Activated CD8-positive, alpha-beta T cell treated with anti-CD3 and anti-CD28 coated beads, Interleukin-2, amount 10 ng/mL, durations not matched to agents 7 days and 5 days (primary cell): Measurements from ENCODE around the gene MCM8. TPM values are rescaled to one million over a fixed set of nuclear protein-coding genes. Genes with fewer than 3 reads are reported as not detected.

Source experiments
- ATAC-seq: fragments of 150-1000 bp; cut with Tn5 transposase; one replicate; pipeline ENCODE4 v1.10.0; 2021; ENCODE audit warnings: moderate library complexity
- CTCF ChIA-PET: fragments of 350-600 bp; sonication (Branson Sonifier 250); formaldehyde crosslinking; loops from one replicate; lab custom pipeline; 2021; ENCODE audit warnings: antibody characterized with exemption; lab: Charles Lee
- POLR2A ChIA-PET: fragments of 350-600 bp; sonication (Branson Sonifier 250); formaldehyde crosslinking; loops from one replicate; lab custom pipeline; 2021; ENCODE audit warnings: antibody characterized with exemption; lab: Charles Lee
- DNase-seq: peaks from one replicate; pipeline ENCODE4 v3.0.0-alpha.2; 2020
- H3K27ac Mint-ChIP-seq: one replicate; pipeline ENCODE4 v1.8.0; 2021; ENCODE audit warnings: mild to moderate bottlenecking, mixed read lengths
- H3K27me3 Mint-ChIP-seq: one replicate; pipeline ENCODE4 v1.8.0; 2021; ENCODE audit warnings: low read depth, mixed read lengths
- H3K36me3 Mint-ChIP-seq: one replicate; pipeline ENCODE4 v1.8.0; 2021; ENCODE audit warnings: low read depth, mixed read lengths
- H3K4me1 Mint-ChIP-seq: one replicate; pipeline ENCODE4 v1.8.0; 2021; ENCODE audit warnings: low read depth, mixed read lengths
- H3K4me3 Mint-ChIP-seq: one replicate; pipeline ENCODE4 v1.8.0; 2021; ENCODE audit warnings: mild to moderate bottlenecking, mixed read lengths
- H3K9me3 Mint-ChIP-seq: one replicate; pipeline ENCODE4 v1.8.0; 2022; ENCODE audit warnings: mixed read lengths; ENCODE audit not compliant: insufficient read depth
- total RNA-seq, 2 experiments: library from RNA; stranded (reverse); gene quantifications; one replicate each; pipeline ENCODE4 v1.2.3, GENCODE V29; 2021

MCM8 gene
- total RNA-seq = 10 to 100 TPM; 38.8 to 38.9 TPM

DNA sequence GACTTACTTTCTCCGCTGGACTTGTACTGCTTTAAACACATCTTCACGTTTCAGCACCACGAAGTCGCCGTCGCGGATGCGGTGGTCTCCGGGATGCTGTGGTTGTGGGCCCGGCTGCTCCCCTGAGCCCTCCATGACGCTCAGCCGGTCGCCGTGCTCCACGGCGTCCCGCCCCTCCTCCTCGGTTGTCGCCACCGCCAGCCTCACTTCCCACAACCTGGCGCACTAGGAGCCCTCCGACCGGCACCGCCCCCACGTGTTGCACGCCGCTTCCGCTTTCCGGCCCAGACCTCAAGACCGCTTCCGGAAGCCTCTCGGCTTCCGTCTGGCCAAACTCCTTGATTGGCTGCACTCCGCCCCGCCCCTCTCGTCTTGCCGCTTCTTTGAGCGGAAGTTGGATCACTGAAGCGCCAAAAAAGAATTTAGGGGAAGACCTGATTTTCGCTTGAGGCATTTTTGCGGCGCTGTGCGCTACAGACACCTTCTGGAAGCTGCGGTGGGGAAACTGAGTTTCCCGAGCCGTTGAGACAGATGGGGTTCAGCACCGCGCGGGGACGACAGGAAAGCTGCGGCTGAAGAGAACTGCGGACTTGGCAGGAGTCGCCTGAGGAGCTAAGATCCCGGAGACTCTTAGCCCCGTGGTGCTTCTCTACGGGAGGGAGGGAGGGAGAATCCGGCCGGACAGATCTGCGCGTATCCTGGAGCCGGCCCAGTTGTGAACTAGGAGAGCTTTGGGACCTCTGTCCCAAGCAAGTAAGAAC is at the start of gene MCM8, which contains the start of gene TRMT6:
Gene MCM8, plus strand, starts transcription at position 382 of the 761 bp plus-strand sequence. CDS start 1,364 bp downstream, outside the sequence.
Gene TRMT6, minus strand, starts transcription at position 263 of the 761 bp plus-strand sequence. Its CDS starts 128 bp downstream, at position 135.
- Mint-ChIP-seq H3K27me3 (peaks cover 2% of the 10 kb centered on the region), H3K36me3 (peaks cover 53% of the 10 kb centered on the region), H3K4me1 (peaks cover 63% of the 10 kb centered on the region), H3K4me3 (peak within 1 kb of the TSS; percentile 93), H3K9me3 (no peaks in the 10 kb centered on the region), H3K27ac (peak within 1 kb of the TSS; percentile 96)
- peak; percentile 93 for ATAC-seq
- DNase-seq = peak; percentile 97
- ChIA-PET CTCF (interaction anchor here (0.8 kb wide), 1 partner anchor 46 kb away, joined by 4 read pairs; no protein-coding TSS in a partner anchor), POLR2A (interaction anchor here (0.7 to 1.1 kb wide), 7 partner anchors 10 to 110 kb away, joined by 3 to 4 read pairs (median 3); no protein-coding TSS in a partner anchor)

DNA sequence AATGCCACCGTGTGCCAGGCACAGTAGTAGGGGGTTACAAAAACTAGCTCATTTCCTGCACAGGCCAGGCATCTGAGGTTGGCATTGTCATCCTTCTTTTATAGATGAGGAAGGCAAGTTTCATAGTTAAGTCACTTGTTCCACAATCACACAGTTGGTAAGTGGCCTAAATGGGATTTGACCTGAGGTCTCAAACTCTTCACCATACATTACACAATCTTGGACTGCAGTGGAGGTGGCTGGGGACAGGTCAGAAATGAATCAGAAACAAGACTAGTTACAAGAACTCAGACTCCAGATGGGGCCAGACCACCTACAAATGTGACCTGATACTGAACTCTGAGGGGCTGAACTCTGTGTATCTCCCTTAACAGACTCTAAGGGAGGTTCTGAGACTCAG is 49.5 kb upstream of the MCM8 start:
- ATAC-seq = no peak
- Mint-ChIP-seq H3K36me3 (no peaks in the 10 kb centered on the region), H3K4me3 (no peak overlapping the region), H3K27me3 (peaks cover 33% of the 10 kb centered on the region), H3K4me1 (no peaks in the 10 kb centered on the region), H3K9me3 (no peaks in the 10 kb centered on the region), H3K27ac (no peak overlapping the region)
- CTCF ChIA-PET = no interaction called here
- POLR2A ChIA-PET = no interaction called here
- DNase-seq = no peak

DNA sequence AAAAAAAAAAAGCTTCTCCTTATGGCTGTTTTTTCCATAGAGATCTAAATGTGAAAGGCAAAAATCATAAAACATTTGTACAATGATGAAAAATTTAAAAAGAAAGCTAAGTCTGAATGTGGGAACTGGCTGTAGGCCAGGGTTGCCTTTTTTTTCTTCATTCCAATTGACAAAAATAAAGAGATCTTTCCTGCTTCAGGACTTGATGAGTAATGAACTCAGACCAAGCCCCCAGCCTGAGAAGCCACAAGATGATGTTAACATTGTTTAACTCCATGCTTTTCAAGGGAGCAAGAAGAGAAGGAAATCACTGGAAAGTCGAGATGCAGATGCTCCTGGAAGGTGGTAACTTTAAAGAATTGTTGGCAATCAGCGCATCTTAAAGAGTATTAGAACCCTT is 41.5 kb upstream of the MCM8 start:
- no peak for DNase-seq
- Mint-ChIP-seq H3K9me3 (no peaks in the 10 kb centered on the region), H3K4me1 (peaks cover 5% of the 10 kb centered on the region), H3K27ac (no peak overlapping the region), H3K36me3 (no peaks in the 10 kb centered on the region), H3K27me3 (peaks cover 52% of the 10 kb centered on the region), H3K4me3 (no peak overlapping the region)
- no peak for ATAC-seq
- ChIA-PET POLR2A (no interaction called here), CTCF (no interaction called here)

DNA sequence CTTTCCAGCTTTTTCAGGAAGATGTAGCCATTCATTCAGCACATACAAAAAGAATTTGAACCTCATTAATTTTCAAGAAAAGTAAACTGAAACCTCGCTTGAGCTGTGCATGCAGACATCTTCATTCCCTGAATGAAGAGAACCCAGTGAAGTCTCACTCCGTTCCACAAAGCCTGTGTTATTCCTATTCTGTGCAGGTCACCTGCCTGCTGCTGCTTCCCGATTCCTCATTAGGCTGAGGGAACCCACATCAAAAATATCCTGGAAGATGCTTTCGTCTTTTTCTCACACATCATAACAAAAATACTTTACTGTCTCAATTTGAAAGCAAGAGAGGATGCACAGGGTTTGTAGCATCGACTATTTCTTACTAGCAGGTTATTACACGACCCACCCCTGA is 40.3 kb upstream of the MCM8 start:
- H3K27ac Mint-ChIP-seq = no peak overlapping the region
- peaks cover 5% of the 10 kb centered on the region for H3K4me1 Mint-ChIP-seq
- H3K27me3 Mint-ChIP-seq = peaks cover 57% of the 10 kb centered on the region
- no peak overlapping the region for H3K4me3 Mint-ChIP-seq
- H3K9me3 Mint-ChIP-seq = no peaks in the 10 kb centered on the region
- DNase-seq (no peak), ATAC-seq (no peak)
- no peaks in the 10 kb centered on the region for H3K36me3 Mint-ChIP-seq
- POLR2A ChIA-PET = no interaction called here
- CTCF ChIA-PET = no interaction called here

DNA sequence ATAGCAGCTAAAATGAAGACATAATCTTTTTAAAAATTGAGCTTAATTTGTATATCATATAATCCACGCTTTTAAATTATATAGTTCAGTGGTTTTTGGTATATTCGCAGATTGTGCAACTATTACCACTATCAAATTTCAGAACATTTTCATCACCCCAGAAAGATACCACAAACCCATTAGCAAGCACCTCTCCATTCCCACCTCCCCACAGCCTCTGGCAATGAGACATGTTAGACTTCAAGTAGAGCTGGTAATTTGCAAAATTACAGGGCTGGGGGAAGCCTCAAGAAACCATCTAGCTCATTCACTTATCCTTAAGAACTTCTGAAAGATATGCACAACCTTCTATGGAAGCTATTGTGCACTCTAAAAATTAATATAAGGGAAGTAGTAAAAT is 37.3 kb upstream of the MCM8 start:
- Mint-ChIP-seq H3K9me3 (no peaks in the 10 kb centered on the region), H3K36me3 (no peaks in the 10 kb centered on the region), H3K4me1 (peaks cover 5% of the 10 kb centered on the region), H3K4me3 (no peak overlapping the region), H3K27me3 (peaks cover 47% of the 10 kb centered on the region), H3K27ac (no peak overlapping the region)
- CTCF ChIA-PET = interaction anchor here (0.7 to 1.1 kb wide), 4 partner anchors 11 to 384 kb away, joined by 3 read pairs; no protein-coding TSS in a partner anchor
- no peak for DNase-seq
- ATAC-seq = no peak
- POLR2A ChIA-PET = no interaction called here

DNA sequence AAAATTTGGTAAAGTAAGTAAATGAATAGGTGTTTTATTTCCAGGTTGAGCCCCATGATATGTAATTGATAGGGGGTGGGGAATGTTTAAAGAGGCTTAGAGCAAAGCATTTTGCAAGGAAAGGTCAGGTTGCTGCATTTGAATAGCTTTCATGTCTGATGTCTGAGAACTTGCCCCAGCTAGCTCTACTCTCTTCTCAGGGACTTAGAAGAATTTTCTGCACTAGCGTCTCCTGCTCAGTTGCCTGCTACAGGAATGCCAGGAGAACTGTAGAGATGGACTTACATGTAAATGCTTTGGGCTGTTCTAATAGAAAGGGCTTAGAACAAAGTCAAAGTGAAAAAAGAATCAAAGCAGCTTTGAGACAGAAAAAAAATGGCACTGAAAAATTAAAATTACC is 35.6 kb upstream of the MCM8 start:
- no peak for DNase-seq
- H3K4me1 Mint-ChIP-seq = peaks cover 17% of the 10 kb centered on the region
- H3K4me3 Mint-ChIP-seq = no peak overlapping the region
- H3K9me3 Mint-ChIP-seq = no peaks in the 10 kb centered on the region
- CTCF ChIA-PET = no interaction called here
- peaks cover 42% of the 10 kb centered on the region for H3K27me3 Mint-ChIP-seq
- POLR2A ChIA-PET = no interaction called here
- no peaks in the 10 kb centered on the region for H3K36me3 Mint-ChIP-seq
- H3K27ac Mint-ChIP-seq = no peak overlapping the region
- no peak for ATAC-seq

DNA sequence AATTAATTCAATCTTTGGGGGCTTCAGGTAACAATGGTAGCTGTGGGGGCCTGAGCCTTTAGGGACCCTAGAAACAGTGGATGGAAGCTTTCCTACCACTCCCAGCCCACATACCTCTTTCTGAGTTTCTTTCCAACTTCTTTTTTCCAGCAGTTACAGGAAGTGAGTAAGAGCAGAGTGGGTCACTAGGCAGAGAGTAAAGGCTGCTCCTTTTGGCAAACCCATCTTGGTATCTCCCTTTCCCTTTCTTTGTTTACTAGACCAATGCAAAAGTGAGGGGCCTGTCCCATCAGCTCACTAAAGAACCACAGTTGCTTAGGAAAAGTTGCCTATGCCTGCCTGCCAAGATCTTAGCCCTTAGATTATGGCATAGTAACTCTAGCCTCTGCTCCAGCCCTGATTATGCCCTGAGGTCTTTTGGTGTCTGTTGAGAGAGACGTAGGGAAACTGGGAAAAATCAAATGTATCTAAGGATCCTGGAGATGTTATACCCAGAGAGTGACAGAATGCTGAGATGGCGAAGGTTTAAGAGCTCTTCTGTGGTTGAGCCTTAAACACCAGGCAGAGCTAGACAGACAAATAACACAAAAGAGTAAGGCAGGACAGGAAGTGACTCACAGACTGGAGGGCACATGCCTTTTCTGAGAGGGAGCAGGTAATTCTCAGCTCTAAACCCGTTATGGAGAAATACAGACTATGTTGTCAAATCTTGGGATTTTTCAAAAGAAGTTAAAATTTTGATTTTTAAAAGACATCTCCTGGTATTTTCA is 31.4 kb upstream of the MCM8 start:
- Mint-ChIP-seq H3K4me3 (no peak overlapping the region), H3K4me1 (peaks cover 18% of the 10 kb centered on the region), H3K36me3 (no peaks in the 10 kb centered on the region), H3K9me3 (no peaks in the 10 kb centered on the region), H3K27me3 (peaks cover 15% of the 10 kb centered on the region), H3K27ac (no peak overlapping the region)
- POLR2A ChIA-PET = interaction anchor here (0.6 kb wide), 1 partner anchor 812 kb away, joined by 3 read pairs; no protein-coding TSS in a partner anchor
- ATAC-seq (peak; percentile 89), DNase-seq (peak; percentile 36)
- CTCF ChIA-PET = interaction anchor here (0.6 to 2.0 kb wide), 4 partner anchors 14 to 390 kb away, joined by 3 to 13 read pairs (median 4); no protein-coding TSS in a partner anchor

DNA sequence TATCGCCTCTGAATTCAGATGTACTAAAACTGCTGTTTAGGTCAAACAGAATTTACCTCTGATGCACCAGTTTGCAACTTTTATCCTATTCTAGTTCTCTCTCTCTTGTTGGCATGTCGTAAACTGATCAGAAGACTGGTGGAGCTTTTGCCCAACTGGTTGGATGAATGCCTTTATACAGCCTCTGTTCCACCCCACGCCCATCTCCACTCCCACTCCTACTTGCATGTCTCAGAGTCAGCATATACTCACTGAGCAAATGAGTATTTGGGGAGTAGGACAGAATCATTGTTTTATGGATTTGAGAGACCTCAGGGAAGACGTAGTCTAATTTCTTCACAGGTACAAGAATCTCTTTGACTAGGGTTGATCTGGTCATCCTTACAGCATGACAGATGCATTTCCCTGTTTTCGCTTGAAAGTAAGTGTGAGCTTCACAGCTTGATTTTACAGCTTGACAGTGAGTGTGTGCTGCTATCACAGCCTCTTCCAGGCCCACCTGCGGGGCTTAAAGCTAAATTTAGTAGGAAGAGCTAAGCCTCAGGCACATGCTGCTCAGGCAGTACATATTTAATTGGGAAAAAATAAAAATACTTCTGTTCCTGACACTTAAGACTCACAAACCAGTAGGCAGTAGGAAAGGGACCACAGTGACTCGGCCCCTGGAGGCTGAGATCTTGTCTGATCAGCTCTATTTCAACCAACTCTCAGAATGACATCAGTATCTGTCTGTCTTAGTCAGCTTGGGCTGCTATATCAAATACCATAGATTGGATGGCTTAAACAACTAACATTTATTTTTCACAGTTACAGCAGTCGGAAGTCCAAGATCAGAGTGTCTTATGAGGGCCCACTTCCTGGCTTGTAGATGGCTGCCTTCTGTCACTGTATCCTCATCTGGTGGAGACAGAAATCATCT is 30.6 kb upstream of the MCM8 start:
- Mint-ChIP-seq H3K27me3 (peaks cover 18% of the 10 kb centered on the region), H3K4me1 (peaks cover 18% of the 10 kb centered on the region), H3K9me3 (no peaks in the 10 kb centered on the region), H3K36me3 (no peaks in the 10 kb centered on the region), H3K27ac (no peak overlapping the region), H3K4me3 (no peak overlapping the region)
- no peak for DNase-seq
- ATAC-seq = no peak
- ChIA-PET POLR2A (no interaction called here), CTCF (interaction anchor here (0.6 to 2.0 kb wide), 5 partner anchors 13 to 391 kb away, joined by 3 to 13 read pairs (median 3); no protein-coding TSS in a partner anchor)

DNA sequence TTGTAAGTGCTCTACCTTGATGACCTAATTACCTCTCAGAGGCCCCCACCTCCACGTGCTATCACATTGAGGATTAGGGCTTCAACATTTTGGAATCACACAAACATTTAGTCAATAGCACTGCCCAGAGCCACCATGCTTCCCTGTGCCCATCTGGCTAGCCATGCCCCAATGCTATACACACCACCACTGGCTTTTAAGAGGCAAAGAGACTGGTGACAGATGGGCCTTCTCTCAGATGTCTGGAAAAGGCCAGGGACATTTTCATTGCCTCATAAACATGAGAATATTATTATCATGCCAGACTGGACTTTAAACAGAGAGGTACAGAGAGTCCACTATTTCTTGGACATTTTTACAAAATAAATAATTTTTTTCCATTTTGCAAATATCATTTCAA is 29.9 kb upstream of the MCM8 start:
- no peaks in the 10 kb centered on the region for H3K36me3 Mint-ChIP-seq
- ChIA-PET POLR2A (no interaction called here), CTCF (interaction anchor here (2.0 kb wide), 1 partner anchor 392 kb away, joined by 13 read pairs; no protein-coding TSS in a partner anchor)
- H3K27me3 Mint-ChIP-seq = peaks cover 16% of the 10 kb centered on the region
- no peak overlapping the region for H3K27ac Mint-ChIP-seq
- no peaks in the 10 kb centered on the region for H3K9me3 Mint-ChIP-seq
- no peak for ATAC-seq
- no peak overlapping the region for H3K4me3 Mint-ChIP-seq
- DNase-seq = no peak
- H3K4me1 Mint-ChIP-seq = peaks cover 18% of the 10 kb centered on the region

DNA sequence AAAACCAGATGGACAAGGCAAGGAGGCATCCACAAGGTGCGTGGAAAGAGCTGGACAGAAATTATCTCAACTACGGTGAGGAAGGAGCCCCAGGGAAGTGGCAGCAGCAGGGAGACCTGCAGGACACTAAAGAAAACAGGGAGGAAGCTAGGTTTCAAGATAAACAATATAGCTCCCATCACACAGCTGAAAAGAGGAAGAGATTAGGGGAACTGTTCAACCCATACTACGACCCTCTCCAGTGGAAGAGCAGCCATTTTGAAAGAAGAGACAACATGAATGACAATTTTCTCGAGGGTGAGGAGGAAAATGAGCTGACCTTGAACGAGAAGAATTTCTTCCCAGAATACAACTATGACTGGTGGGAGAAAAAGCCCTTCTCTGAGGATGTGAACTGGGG is 27.0 kb upstream of the MCM8 start:
- ChIA-PET POLR2A (no interaction called here), CTCF (no interaction called here)
- ATAC-seq (no peak), DNase-seq (no peak)
- Mint-ChIP-seq H3K4me3 (no peak overlapping the region), H3K27ac (no peak overlapping the region), H3K27me3 (peaks cover 19% of the 10 kb centered on the region), H3K36me3 (no peaks in the 10 kb centered on the region), H3K9me3 (no peaks in the 10 kb centered on the region), H3K4me1 (peaks cover 18% of the 10 kb centered on the region)

DNA sequence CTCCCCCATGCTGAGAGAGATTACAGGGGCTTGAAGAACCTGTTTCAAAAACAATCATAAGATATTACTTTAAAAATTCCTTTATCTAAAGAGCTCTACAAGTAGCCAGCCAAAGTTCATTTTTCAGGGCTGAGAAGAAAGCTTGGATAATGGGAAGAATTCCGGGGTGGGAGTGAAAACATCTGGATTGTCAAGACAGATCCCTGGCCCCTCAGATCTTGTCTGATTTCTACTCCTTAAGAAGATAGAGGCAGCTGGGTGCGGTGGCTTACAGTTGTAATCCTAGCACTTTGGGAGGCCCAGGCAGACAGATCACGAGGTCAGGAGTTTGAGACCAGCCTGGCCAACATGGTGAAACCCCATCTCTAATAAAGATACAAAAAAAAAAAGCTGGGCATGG is 24.9 kb upstream of the MCM8 start:
- ChIA-PET CTCF (interaction anchor here (1.2 kb wide), 1 partner anchor 396 kb away, joined by 3 read pairs; no protein-coding TSS in a partner anchor), POLR2A (no interaction called here)
- Mint-ChIP-seq H3K27ac (no peak overlapping the region), H3K36me3 (no peaks in the 10 kb centered on the region), H3K4me1 (no peaks in the 10 kb centered on the region), H3K9me3 (no peaks in the 10 kb centered on the region), H3K27me3 (peaks cover 21% of the 10 kb centered on the region), H3K4me3 (no peak overlapping the region)
- no peak for DNase-seq
- ATAC-seq = no peak
